Activated naive CD4-positive, alpha-beta T cell treated with anti-CD3 and anti-CD28 coated beads for 36 hours (primary cell): ENCODE measurements around the gene GALNT10. TPM values are rescaled to one million over a fixed set of nuclear protein-coding genes. Genes with fewer than 3 reads are reported as not detected.
A peak's percentile ranks its signal among the peaks of the same experiment; 100 is the strongest.

Source experiments
- CTCF ChIA-PET: fragments of 350-600 bp; sonication (Branson Sonifier 250); formaldehyde crosslinking; loops from one replicate; lab custom pipeline; 2021; ENCODE audit warnings: antibody characterized with exemption; lab: Charles Lee
- DNase-seq: peaks from one replicate; pipeline ENCODE4 v3.0.0-alpha.2; 2020
- H3K27ac Mint-ChIP-seq: one replicate; pipeline ENCODE4 v1.8.0; 2021; ENCODE audit warnings: mild to moderate bottlenecking, mixed read lengths
- H3K27me3 Mint-ChIP-seq: one replicate; pipeline ENCODE4 v1.8.0; 2021; ENCODE audit warnings: low read depth, mixed read lengths
- H3K36me3 Mint-ChIP-seq: one replicate; pipeline ENCODE4 v1.8.0; 2021; ENCODE audit warnings: low read depth, mixed read lengths
- H3K4me1 Mint-ChIP-seq: one replicate; pipeline ENCODE4 v1.8.0; 2021; ENCODE audit warnings: low read depth, mixed read lengths
- H3K4me3 Mint-ChIP-seq: one replicate; pipeline ENCODE4 v1.8.0; 2021; ENCODE audit warnings: mild to moderate bottlenecking, moderate library complexity, mixed read lengths
- H3K9me3 Mint-ChIP-seq: one replicate; pipeline ENCODE4 v1.8.0; 2021; ENCODE audit warnings: mixed read lengths
- intact Hi-C: fragments of 100-400 bp; cut with micrococcal nuclease; formaldehyde crosslinking; loops from one replicate; pipeline ENCODE4 v1.15.1; 2023
- total RNA-seq, 2 experiments: library from RNA; stranded (reverse); gene quantifications; one replicate each; pipeline ENCODE4 v1.2.3, GENCODE V29; 2021

GALNT10 gene
- total RNA-seq, 2 experiments from 2014 or later = 41.2 to 42.8 TPM

DNA sequence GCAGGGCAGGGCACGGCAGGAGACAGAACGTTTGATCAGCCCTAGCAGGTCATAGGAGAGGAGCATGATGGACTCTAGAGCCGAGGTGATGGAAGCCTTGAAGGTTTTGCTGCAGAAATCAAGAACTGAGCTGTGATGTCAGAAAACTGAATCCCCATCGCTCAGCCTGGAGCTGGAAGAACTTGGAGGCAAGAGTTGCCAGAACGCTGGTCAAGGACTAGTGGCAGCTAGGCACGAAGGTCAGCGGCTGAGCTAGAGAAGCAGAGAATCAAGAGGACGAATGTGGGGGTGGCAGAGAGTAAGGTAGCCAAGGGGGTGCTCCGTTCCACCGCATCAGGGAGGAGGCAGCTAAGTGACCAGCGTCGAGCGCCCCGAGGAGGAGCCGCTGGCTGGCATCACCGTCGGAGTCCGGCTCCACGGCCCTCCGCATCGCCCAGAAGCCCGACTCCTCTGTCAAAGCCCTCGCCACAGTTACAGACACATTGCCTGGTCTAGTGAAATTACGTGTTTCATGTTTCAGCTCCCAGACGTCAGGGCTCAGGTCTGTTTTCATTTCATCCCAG lies 1.2 kb upstream of the GALNT10 start:
- DNase-seq = no peak
- intact Hi-C loops = no loop called here
- Mint-ChIP-seq H3K27me3 (peaks cover 7% of the 10 kb centered on the region), H3K9me3 (no peaks in the 10 kb centered on the region), H3K36me3 (peaks cover 10% of the 10 kb centered on the region), H3K27ac (no peak overlapping the region), H3K4me3 (peak overlapping the region; percentile 81), H3K4me1 (peaks cover 31% of the 10 kb centered on the region)
- CTCF ChIA-PET = interaction anchor here (0.6 to 6.3 kb wide), 11 partner anchors 9 to 215 kb away, joined by 3 to 49 read pairs (median 5); no protein-coding TSS in a partner anchor

DNA sequence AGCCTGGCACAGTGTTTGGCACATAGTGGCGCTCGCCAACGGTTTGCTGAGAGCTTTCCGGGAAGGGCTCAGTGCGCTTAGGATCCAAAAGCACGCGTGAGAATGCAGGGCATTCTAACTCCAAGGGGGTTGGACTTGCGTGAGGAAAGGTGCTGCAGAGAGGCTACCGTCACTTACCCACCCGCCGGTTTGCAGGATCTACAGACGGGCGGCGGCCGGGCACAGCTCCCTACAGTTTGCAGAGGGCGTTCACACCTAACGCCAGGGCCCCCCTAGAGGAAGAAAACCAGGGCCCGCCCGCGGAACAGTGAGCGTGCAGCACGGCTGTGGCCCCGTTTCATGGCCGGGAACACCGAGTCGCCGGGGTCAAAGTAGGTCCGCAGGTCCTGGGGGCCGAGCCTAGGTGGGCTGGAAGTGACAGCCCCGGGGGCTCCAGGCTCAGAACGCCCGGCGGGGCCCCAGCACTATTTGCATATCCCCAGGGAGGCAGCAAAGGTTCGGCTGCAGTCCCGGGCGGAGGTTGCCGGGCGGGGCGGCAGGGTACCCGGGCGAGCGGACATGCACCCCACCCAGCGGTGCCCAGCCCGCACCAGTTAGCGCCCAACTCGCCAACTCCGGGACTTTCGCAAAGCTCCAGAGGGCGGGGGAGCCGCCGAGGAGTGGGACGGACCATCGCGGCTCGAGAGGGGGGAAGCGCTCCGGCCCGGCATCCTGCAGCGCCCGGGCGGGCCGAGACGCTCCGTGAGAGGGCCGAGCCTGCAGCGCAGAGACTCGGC lies 526 bp upstream of the GALNT10 start:
- CTCF ChIA-PET = interaction anchor here (0.6 to 6.3 kb wide), 14 partner anchors 10 to 215 kb away, joined by 3 to 49 read pairs (median 5); no protein-coding TSS in a partner anchor
- Mint-ChIP-seq H3K4me3 (peak overlapping the region; percentile 81), H3K4me1 (peaks cover 32% of the 10 kb centered on the region), H3K9me3 (no peaks in the 10 kb centered on the region), H3K27ac (no peak overlapping the region), H3K36me3 (peaks cover 11% of the 10 kb centered on the region), H3K27me3 (peaks cover 7% of the 10 kb centered on the region)
- peak; percentile 82 for DNase-seq
- intact Hi-C loops = loop anchor here (1.0 to 5.0 kb wide), 9 partner anchors 8 to 667 kb away; partner anchors contain the start of genes CNOT8 and SAP30L

DNA sequence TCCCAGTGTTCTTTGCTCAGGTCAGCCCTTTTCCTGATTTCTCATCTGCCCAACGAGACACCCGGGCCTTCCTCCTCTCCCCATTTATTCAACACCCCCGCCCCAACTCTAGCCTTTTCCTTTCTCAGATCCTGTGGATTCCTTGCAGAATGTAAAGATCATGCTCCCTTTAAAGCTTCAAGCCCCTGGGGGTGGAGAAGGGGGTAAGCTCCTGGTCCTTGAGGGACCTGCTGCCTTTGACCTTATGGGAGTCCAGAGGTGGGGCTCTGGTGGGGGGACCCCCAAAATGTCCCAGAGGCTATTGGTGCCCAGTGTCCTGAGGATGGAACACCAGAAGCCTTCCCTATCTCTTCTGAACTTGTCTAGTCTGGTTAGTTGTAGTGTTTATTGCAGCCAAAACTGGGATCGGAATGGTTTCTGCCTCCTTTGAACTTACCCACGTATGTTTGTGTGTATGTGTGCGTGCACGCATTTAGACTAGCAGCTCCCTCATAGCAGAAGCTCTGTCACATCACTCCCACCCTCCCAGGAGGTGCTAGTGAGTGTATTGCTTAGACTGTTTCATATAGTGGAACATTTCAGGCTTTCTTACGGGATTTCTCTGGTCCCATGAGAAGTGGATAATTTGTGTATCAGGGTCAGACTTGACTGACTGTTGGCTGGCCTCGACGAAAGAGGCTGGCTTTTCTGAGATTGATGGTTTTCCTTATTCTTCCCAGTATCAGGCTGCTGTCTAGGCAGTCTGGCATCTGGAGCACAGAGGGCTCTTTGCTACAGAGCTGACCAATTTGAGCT lies 1.1 kb downstream of the GALNT10 start:
- H3K9me3 Mint-ChIP-seq = no peaks in the 10 kb centered on the region
- H3K27ac Mint-ChIP-seq = no peak overlapping the region
- H3K4me3 Mint-ChIP-seq = peak overlapping the region; percentile 97
- CTCF ChIA-PET = interaction anchor here (0.7 to 6.3 kb wide), 6 partner anchors 12 to 213 kb away, joined by 3 to 49 read pairs (median 5); no protein-coding TSS in a partner anchor
- peak; percentile 51 for DNase-seq
- peaks cover 7% of the 10 kb centered on the region for H3K27me3 Mint-ChIP-seq
- H3K4me1 Mint-ChIP-seq = peaks cover 37% of the 10 kb centered on the region
- peaks cover 23% of the 10 kb centered on the region for H3K36me3 Mint-ChIP-seq
- intact Hi-C loops = loop anchor here (2.0 to 5.0 kb wide), 6 partner anchors 45 to 666 kb away; partner anchors contain the start of genes CNOT8 and SAP30L

DNA sequence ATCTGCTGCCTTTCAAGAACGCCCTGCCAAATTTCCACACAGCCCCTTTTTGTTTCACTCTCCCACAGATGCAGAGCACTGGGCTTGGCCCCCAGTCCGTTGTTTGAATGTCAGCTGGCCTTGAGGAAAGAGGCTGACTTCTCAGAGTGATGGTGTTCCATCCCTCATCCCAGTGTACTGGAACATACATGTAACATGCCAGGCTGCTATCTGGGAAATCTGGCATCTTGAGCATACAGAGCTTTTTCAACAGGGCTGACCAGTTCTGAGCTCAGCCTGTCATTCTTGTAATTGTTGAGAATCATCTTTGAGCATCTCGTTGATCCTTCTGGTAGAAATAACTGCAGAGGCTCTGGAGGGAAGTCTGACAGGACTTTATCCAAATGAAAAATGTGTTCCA lies 2.8 kb downstream of the GALNT10 start:
- Mint-ChIP-seq H3K9me3 (no peaks in the 10 kb centered on the region), H3K4me1 (peaks cover 53% of the 10 kb centered on the region), H3K27ac (no peak overlapping the region), H3K4me3 (no peak overlapping the region), H3K36me3 (peaks cover 23% of the 10 kb centered on the region), H3K27me3 (peaks cover 7% of the 10 kb centered on the region)
- no peak for DNase-seq
- CTCF ChIA-PET = interaction anchor here (0.7 to 6.3 kb wide), 4 partner anchors 13 to 211 kb away, joined by 3 to 49 read pairs (median 5); no protein-coding TSS in a partner anchor
- intact Hi-C loops = loop anchor here (5.0 kb wide), 1 partner anchor 664 kb away; the partner anchor contains the start of gene CNOT8

DNA sequence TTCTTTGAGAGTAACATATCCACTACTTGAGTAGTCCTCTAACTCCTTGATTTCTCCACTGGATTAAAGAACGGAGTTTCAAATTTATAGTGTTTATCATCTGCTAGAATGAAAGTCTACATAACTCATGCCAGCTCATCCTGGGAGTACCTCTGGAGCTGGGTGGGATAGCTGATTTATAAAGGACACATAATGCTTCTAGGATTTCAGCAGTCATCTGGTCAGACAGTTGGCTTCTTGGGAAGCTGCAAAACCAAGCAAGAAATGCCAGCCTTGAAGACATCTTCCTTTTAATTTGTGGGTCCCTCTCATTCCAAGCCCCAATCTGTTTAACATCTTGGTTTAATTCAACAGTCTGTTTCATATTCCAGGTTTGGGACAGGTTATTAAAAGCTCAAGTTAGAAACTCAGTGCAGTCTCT lies 3.2 kb downstream of the GALNT10 start:
- Mint-ChIP-seq H3K9me3 (no peaks in the 10 kb centered on the region), H3K27ac (no peak overlapping the region), H3K4me1 (peaks cover 58% of the 10 kb centered on the region), H3K36me3 (peaks cover 24% of the 10 kb centered on the region), H3K4me3 (no peak overlapping the region), H3K27me3 (peaks cover 7% of the 10 kb centered on the region)
- intact Hi-C loops = loop anchor here (5.0 kb wide), 1 partner anchor 664 kb away; the partner anchor contains the start of gene CNOT8
- CTCF ChIA-PET = interaction anchor here (0.9 to 6.3 kb wide), 3 partner anchors 13 to 211 kb away, joined by 4 to 49 read pairs (median 6); no protein-coding TSS in a partner anchor
- DNase-seq = no peak

DNA sequence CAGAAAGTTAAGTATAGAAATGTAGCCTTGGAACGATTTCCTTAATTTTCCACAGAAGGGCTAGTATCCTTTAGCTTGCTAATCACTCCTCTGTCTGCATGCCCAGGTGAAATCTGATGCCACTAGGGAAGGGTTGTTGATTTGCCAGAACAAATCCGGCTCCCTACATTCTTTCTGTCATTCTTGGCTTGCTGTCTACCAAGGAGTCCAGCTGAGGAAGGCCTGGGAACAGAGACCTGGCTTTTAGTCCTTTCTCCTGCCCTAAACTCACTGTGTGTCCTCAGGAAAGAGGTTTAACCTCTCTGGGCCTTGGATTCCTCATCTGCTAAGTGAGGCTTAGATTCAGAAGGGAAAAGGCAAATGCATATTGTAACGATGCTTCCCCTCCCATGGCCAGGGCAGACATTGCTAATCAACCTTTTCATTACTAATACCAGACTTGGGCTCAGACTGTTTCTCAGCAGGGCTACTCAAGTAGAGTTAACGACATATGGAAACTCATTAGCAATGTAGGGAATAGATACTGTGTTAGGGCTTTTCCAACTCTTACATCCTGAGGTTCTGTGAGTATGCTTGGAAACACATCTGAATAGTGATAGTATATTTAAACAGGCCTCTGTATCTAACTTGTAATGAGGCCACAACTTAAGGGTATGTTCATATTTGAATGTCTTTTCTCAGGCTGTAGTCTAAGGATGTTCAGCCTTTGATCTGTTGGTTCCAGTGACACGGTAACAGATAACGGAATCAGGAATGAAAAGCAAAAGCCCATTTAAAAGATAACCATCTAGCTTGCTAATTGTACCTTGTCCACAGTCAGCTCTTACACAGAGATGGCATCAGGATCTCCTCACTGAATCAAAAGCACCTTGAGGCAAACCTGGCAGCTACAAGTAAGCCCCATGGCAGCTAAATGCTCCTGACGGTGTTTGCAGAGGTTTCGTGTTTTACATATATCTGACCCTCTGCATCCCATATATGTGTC lies 4.1 kb downstream of the GALNT10 start:
- H3K27me3 Mint-ChIP-seq = no peaks in the 10 kb centered on the region
- no peak overlapping the region for H3K4me3 Mint-ChIP-seq
- H3K36me3 Mint-ChIP-seq = peaks cover 32% of the 10 kb centered on the region
- no peak overlapping the region for H3K27ac Mint-ChIP-seq
- no peak for DNase-seq
- no peaks in the 10 kb centered on the region for H3K9me3 Mint-ChIP-seq
- H3K4me1 Mint-ChIP-seq = peaks cover 59% of the 10 kb centered on the region
- intact Hi-C loops = loop anchor here (5.0 kb wide), 1 partner anchor 663 kb away; the partner anchor contains the start of gene CNOT8
- CTCF ChIA-PET = interaction anchor here (1.7 to 6.3 kb wide), 2 partner anchors 14 to 210 kb away, joined by 6 to 49 read pairs; no protein-coding TSS in a partner anchor

DNA sequence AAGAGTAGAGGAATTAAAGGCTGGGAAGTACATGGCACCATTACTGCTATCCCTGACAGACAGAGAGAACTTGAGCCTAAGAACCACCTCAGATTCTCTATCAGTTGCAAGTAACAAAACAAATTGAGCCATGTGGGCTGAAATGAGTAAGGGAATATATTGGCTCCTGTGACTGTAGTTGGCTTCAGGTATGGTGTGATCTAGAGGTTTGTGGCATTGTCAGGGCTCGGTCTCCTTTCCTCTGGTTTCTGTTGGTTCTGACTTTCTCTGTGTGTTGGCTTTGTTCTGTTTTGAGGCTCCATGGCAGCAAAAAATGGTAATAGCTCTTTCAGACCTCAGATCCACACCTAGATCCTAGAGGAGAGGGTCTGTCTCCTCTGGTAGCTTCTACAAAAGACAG lies 5.7 kb downstream of the GALNT10 start:
- no peak overlapping the region for H3K27ac Mint-ChIP-seq
- H3K4me1 Mint-ChIP-seq = peaks cover 66% of the 10 kb centered on the region
- peaks cover 34% of the 10 kb centered on the region for H3K36me3 Mint-ChIP-seq
- H3K9me3 Mint-ChIP-seq = no peaks in the 10 kb centered on the region
- intact Hi-C loops = no loop called here
- no peaks in the 10 kb centered on the region for H3K27me3 Mint-ChIP-seq
- no peak for DNase-seq
- no peak overlapping the region for H3K4me3 Mint-ChIP-seq
- CTCF ChIA-PET = interaction anchor here (1.3 to 3.4 kb wide), 5 partner anchors 16 to 208 kb away, joined by 5 to 15 read pairs (median 12); no protein-coding TSS in a partner anchor

DNA sequence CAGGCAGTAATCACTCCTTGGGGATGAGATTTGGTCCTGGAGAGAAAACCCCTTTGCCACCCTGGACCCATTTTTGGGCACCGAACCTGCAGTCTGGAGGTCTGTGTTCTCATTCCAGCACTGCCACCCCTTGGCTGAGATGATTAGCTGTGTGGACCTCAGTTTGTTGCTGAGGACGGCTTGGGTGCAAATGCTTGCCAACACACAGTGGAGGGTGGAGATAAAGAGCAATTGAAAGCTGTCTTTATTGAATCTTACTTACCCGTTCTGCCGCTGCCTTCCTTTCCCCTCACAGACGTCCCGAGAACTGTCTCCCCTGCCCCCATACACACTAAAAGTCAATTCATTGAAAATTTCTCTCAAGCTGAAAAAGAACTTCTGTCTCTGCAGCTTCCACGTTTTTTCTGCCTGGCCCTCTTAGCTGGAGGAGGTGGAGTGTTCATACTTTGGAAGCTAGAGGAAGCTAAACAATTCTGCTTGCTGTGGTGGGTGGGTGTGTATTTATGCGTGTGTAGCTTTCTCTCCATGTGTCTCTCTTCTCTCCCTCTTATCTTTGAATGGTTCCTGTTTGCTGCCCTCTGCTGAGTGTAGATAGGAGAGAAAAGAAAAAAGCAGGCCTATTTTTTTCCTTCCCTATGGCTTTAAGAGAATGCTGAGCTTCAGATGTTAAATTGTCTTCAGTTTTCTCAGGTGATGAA lies 6.6 kb downstream of the GALNT10 start:
- H3K27me3 Mint-ChIP-seq = no peaks in the 10 kb centered on the region
- intact Hi-C loops = no loop called here

DNA sequence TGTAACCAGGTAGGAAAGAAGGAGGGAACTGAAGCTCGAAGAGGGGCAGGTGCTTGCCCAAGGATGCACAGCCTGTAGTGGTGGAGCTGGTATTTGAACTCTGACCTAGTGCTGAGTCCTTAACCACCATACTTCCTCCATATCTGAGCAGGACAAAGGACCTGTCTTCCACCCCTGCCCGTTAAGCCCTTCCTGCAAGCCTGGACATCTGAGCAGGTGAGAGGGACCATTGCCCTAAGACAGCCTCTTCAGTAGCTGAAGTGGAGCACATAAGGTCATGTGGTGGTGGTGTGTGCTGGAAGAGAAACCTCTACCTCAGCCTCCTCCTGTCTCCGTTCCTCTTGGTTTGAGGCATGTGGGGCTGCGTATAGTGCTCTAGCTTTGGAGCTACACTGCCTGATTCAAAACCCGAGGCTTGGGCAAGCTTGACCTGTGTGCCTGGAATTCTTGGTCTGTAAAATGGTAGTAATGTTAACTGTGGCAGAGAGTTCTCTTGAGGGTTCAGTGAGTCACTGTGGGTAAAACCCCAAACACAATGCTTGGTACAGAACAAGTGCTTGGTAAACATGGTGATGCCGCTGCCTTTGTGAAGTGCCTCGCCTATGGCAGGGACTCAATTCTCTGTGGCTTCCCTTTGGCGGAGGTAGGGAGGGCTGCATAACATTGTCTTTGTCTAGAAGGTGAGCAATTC lies 7.4 kb downstream of the GALNT10 start:
- peak; percentile 91 for DNase-seq
- Mint-ChIP-seq H3K27me3 (no peaks in the 10 kb centered on the region), H3K4me3 (peak overlapping the region; percentile 58), H3K9me3 (no peaks in the 10 kb centered on the region), H3K27ac (peak overlapping the region; percentile 86), H3K4me1 (peaks cover 67% of the 10 kb centered on the region), H3K36me3 (peaks cover 27% of the 10 kb centered on the region)
- intact Hi-C loops = loop anchor here (1.0 to 2.0 kb wide), 6 partner anchors 8 to 247 kb away; partner anchors contain the start of genes GALNT10 and SAP30L
- CTCF ChIA-PET = interaction anchor here (0.6 to 3.4 kb wide), 14 partner anchors 9 to 496 kb away, joined by 3 to 17 read pairs (median 3); no protein-coding TSS in a partner anchor

More for the DNA sequence above, 6.6 kb downstream of the GALNT10 start:
- Mint-ChIP-seq H3K27ac (peak overlapping the region; percentile 86), H3K4me1 (peaks cover 67% of the 10 kb centered on the region), H3K9me3 (no peaks in the 10 kb centered on the region), H3K4me3 (no peak overlapping the region), H3K36me3 (peaks cover 34% of the 10 kb centered on the region)
- no peak for DNase-seq
- CTCF ChIA-PET = interaction anchor here (0.6 to 3.4 kb wide), 17 partner anchors 10 to 495 kb away, joined by 3 to 17 read pairs (median 3); no protein-coding TSS in a partner anchor
